OCI-LY3 (cell line): ENCODE results near the gene TREH.

Experiments
- H2AFZ ChIP-seq: fragments of 200-600, 300-600 bp; shearing (Covaris generic); 2 replicates; pipeline ENCODE4 v1.6.0; 2014; ENCODE audit warnings: antibody characterized with exemption, low read depth, low read length
- H3K27ac ChIP-seq: fragments of 200-600, 300-600 bp; sonication (generic); 2 replicates; pipeline ENCODE4 v1.5.1; 2014; ENCODE audit warnings: mild to moderate bottlenecking, low read length, moderate library complexity, mixed read lengths
- H3K27me3 ChIP-seq: fragments of 200-600, 300-600 bp; sonication (generic); 2 replicates; pipeline ENCODE4 v1.6.1; 2014; ENCODE audit warnings: low read depth, low read length, mixed read lengths
- H3K36me3 ChIP-seq: fragments of 200-600, 300-600 bp; sonication (generic); replicated peaks from 2 replicates; pipeline ENCODE3; 2014; ENCODE audit warnings: low read depth, low read length, mixed read lengths
- H3K4me1 ChIP-seq: fragments of 300-600, 200-600 bp; sonication (generic); 2 replicates; pipeline ENCODE4 v1.6.1; 2014; ENCODE audit warnings: low read length, mixed read lengths
- H3K4me2 ChIP-seq: fragments of 200-600, 300-600 bp; sonication (generic); 2 replicates; pipeline ENCODE4 v1.6.1; 2014; ENCODE audit warnings: low read length, mixed read lengths
- H3K4me3 ChIP-seq: fragments of 300-600, 200-600 bp; sonication (generic); 2 replicates; pipeline ENCODE4 v1.5.1; 2014; ENCODE audit warnings: antibody characterized with exemption, mild to moderate bottlenecking, low read length, moderate library complexity
- H3K79me2 ChIP-seq: fragments of 300-600, 200-600 bp; shearing (Covaris generic); 2 replicates; pipeline ENCODE4 v1.6.1; 2014; ENCODE audit warnings: mild to moderate bottlenecking, low read length, mixed read lengths
- H3K9ac ChIP-seq: fragments of 300-600, 200-600 bp; shearing (Covaris generic); 2 replicates; pipeline ENCODE4 v1.6.0; 2014; ENCODE audit warnings: mild to moderate bottlenecking, low read length, moderate library complexity
- H3K9me3 ChIP-seq: fragments of 200-600, 300-600 bp; shearing (Covaris generic); 2 replicates; pipeline ENCODE4 v1.6.1; 2014; ENCODE audit warnings: low read length, mixed read lengths; ENCODE audit not compliant: insufficient read depth
- H4K20me1 ChIP-seq: fragments of 200-600, 300-600 bp; sonication (generic); 2 replicates; pipeline ENCODE4 v1.6.1; 2016; ENCODE audit warnings: low read length, mixed read lengths; ENCODE audit not compliant: insufficient read depth
- EZH2phosphoT487 ChIP-seq: fragments of 200-600 bp; shearing (Covaris generic); IDR thresholded peaks from 2 replicates; pipeline ENCODE4 v1.6.1; 2018; ENCODE audit warnings: antibody characterized with exemption, mixed run types, low read depth
- TF ChIP-seq, protein P1 (sequence below): fragments of 200-600, 300-600 bp; sonication (generic); IDR thresholded peaks from 2 replicates; pipeline ENCODE4 v1.5.1; 2014; ENCODE audit warnings: antibody characterized with exemption, low read length, low read depth

TREH gene

DNA sequence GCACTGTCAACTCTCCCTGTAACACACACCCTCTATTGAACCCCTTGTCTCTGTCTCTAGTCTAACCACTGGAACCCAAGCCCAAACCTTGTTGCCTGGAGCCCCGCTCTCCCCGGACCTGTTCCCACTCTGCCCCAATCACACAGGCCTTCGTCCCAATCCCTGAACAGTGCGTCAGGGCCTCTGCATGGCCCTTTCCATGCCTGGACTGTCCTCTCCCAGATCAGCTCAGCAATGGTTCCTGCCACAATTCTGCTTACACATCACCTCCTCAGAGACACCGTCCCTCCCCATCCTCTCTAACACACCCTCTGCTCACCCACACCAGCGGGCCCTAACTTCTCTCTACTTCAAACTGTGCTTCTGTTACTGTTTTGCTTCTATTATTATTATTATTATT, 1.5 kb downstream of the TREH start:
- Histone ChIP-seq H3K27me3 (peaks cover 4% of the 10 kb centered on the region; the same call in 1 of the 2 replicates), H3K27ac (no peak overlapping the region), H3K4me1 (no peaks in the 10 kb centered on the region), H4K20me1 (no peaks in the 10 kb centered on the region), H3K9me3 (no peaks in the 10 kb centered on the region), H3K4me3 (no peak overlapping the region), H3K9ac (no peak overlapping the region), H2AFZ (no peak overlapping the region), H3K4me2 (no peak overlapping the region), H3K79me2 (no peaks in the 10 kb centered on the region), H3K36me3 (no peaks in the 10 kb centered on the region)
- TF ChIP-seq EZH2phosphoT487 = no peak
- TF ChIP-seq, protein P1, sequence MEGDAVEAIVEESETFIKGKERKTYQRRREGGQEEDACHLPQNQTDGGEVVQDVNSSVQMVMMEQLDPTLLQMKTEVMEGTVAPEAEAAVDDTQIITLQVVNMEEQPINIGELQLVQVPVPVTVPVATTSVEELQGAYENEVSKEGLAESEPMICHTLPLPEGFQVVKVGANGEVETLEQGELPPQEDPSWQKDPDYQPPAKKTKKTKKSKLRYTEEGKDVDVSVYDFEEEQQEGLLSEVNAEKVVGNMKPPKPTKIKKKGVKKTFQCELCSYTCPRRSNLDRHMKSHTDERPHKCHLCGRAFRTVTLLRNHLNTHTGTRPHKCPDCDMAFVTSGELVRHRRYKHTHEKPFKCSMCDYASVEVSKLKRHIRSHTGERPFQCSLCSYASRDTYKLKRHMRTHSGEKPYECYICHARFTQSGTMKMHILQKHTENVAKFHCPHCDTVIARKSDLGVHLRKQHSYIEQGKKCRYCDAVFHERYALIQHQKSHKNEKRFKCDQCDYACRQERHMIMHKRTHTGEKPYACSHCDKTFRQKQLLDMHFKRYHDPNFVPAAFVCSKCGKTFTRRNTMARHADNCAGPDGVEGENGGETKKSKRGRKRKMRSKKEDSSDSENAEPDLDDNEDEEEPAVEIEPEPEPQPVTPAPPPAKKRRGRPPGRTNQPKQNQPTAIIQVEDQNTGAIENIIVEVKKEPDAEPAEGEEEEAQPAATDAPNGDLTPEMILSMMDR = no peak

DNA sequence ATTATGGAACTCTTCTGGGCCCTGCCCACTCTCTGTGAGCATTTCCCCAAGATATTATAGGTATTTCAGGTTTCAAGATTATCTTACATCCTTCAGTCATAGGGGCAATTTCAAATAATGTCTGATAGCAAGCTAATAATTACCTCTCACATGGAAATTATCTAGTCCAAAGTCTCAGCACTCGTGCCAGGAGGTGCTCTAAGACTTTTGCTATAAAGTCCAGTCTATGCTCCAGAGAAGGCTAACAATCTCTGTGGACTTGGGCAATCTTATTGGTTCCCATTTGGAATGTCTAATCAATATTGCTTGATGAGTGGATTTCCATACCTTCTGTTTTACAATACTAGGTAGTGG, 5.4 kb downstream of the TREH start:
- no peaks in the 10 kb centered on the region for H3K36me3 ChIP-seq
- no peaks in the 10 kb centered on the region for H4K20me1 ChIP-seq
- no peak overlapping the region for H3K4me2 ChIP-seq
- H3K79me2 ChIP-seq = no peaks in the 10 kb centered on the region
- H3K4me3 ChIP-seq = no peak overlapping the region
- no peak overlapping the region for H3K27ac ChIP-seq
- H3K9me3 ChIP-seq = 0 out of 2 replicates have a peak, but pooled peaks cover 8% of the 10 kb centered on the region
- no peaks in the 10 kb centered on the region for H3K4me1 ChIP-seq
- no peak overlapping the region for H2AFZ ChIP-seq
- no peak overlapping the region for H3K9ac ChIP-seq
- TF ChIP-seq EZH2phosphoT487 = no peak
- TF ChIP-seq, protein P1 = no peak
- peaks cover 15% of the 10 kb centered on the region for H3K27me3 ChIP-seq

DNA sequence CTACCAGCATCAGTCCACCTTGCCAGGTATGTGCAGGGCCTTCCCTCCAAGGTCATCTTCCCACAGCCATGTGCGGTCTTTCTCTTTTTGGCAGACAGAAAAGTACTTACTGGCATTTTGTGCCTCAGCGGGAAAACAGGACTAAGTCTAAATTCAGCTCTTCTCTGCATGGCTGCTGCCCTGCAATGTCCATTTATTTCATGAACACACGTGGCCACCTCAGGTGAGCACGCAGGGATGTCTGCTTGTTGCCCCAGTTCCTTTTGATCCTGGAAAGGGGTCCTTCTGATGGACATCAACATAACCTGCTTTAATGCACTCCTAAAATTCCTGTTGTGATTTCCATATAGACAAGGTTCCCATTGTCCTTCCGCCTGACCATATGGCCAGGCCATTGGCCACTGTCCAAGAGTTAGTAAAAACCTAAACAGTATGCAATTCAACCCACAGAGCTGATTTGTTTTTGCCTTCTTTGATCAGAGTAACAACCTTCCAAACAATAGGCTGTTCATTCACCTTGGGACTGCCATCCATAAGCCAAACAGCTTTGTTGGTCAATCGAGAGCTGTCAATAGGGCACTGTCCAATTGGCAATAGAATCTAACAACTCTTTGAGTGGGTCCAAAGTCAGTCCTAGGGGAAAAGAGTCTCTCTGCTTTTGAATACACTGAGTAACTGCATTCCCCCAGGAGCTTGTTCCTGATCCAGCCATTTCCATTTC, 5.9 kb downstream of the TREH start:
- Histone ChIP-seq H2AFZ (no peak overlapping the region), H3K27me3 (peaks cover 15% of the 10 kb centered on the region), H3K4me2 (no peak overlapping the region), H3K9ac (no peak overlapping the region), H3K27ac (no peak overlapping the region), H4K20me1 (no peaks in the 10 kb centered on the region), H3K4me1 (no peaks in the 10 kb centered on the region), H3K36me3 (no peaks in the 10 kb centered on the region), H3K9me3 (0 out of 2 replicates have a peak, but pooled peaks cover 8% of the 10 kb centered on the region), H3K4me3 (no peak overlapping the region), H3K79me2 (no peaks in the 10 kb centered on the region)
- TF ChIP-seq EZH2phosphoT487 = no peak
- TF ChIP-seq, protein P1 = no peak

DNA sequence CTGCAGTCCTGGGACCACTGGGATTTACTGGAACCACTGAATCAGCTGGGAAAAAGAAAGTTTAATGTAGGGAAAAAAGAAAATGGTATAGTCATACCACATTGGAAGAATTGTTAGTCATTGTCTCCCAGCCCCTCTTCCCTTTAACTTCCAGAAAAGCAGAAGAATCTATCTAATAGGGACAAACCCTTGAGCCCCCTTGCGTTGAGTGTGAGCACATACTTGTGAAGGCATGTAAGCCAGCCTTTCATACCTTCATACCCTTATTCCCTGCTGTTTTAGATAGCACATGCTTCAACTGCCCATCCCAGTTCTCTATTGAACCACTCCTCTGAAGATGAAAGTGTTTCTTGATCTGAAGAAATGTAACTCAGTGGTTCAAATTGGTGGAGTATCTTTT, 6.6 kb downstream of the TREH start:
- Histone ChIP-seq H3K4me2 (no peak overlapping the region), H3K4me3 (no peak overlapping the region), H3K27ac (no peak overlapping the region), H3K9me3 (0 out of 2 replicates have a peak, but pooled peaks cover 8% of the 10 kb centered on the region), H4K20me1 (no peaks in the 10 kb centered on the region), H2AFZ (no peak overlapping the region), H3K4me1 (no peaks in the 10 kb centered on the region), H3K79me2 (no peaks in the 10 kb centered on the region), H3K36me3 (no peaks in the 10 kb centered on the region), H3K27me3 (peaks cover 15% of the 10 kb centered on the region), H3K9ac (no peak overlapping the region)
- TF ChIP-seq EZH2phosphoT487 = no peak
- TF ChIP-seq, protein P1 = no peak
